EL (cell line): ENCODE data around the gene CATSPERB.
A peak's percentile ranks its signal among the peaks of the same experiment; 100 is the strongest.
"Not testable (repeated sequence)": the region's sequence is repeated elsewhere in the genome, so short reads cannot be mapped to it uniquely, and the experiment has no call there.

Experiments
- DNase-seq: peaks from one replicate; pipeline ENCODE4 v3.0.0-alpha.2; 2016

CATSPERB gene

GRCh38 chr14:91667101-91667500 is 64.8 kb downstream of the CATSPERB start:
- DNase-seq = not testable (repeated sequence)

- no peak for DNase-seq
Observed at GRCh38 chr14:91660790-91661189, 71.1 kb downstream of the CATSPERB start.

- DNase-seq = no peak
Observed at GRCh38 chr14:91654836-91655235, 77.0 kb downstream of the CATSPERB start.

DNA sequence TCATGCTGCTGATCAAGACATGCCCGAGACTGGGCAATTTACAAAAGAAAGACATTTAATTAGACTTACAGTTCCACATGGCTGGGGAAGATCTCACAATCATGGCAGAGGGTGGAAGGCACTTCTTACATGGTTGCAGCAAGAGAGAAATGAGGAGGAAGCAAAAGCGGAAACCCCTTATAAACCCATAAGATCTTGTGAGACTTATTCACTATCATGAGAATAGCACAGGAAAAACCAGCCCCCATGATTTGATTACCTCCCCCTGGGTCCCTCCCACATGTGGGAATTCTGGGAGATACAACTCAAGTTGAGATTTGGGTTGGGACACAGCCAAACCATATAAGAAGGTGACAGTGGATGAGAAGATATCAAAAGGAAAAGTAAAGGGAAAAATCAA is 78.4 kb downstream of the CATSPERB start:
- DNase-seq = no peak

DNA sequence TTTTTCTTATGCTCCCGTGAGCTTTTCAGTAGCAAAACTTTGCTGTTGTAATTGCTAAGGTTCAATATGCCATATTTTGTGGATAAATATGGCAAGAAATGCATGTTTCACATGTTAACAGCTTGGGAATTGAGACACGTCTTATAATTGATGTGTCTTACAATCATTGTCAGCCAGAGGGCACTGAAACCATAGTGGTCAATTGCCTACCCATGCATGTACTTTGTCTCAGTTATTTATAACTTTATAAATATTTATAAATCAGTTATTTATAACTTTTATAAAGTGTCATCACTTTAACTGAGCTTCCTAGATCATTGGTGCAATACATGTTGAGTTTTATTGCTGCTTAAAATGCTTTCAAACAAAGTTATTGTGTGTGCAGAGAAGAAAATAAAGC is 82.0 kb downstream of the CATSPERB start:
- peak; percentile 2 for DNase-seq

GRCh38 chr14:91647856-91648255 is 84.0 kb downstream of the CATSPERB start:
- no peak for DNase-seq

DNA sequence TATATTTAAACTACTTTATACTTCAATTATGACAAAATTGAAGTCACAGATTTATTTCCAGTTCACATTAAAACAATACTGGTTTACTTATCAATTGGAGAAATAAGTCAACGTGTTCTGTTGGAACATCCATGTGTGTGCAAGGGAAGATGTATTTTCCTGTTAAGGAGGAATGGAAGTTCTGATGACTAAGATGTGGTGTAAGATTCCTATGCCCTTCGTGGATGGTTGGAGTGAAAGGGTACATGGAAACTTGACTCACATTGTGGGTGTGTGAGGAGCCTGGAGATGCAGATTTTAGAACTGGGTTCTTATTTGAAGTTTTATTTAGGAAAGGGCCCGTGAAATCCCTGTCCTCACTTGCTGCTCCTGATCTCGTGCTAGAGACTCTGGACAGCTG is 95.3 kb downstream of the CATSPERB start:
- DNase-seq = no peak

GRCh38 chr14:91624757-91625156 is 107.1 kb downstream of the CATSPERB start:
- DNase-seq = no peak

DNA sequence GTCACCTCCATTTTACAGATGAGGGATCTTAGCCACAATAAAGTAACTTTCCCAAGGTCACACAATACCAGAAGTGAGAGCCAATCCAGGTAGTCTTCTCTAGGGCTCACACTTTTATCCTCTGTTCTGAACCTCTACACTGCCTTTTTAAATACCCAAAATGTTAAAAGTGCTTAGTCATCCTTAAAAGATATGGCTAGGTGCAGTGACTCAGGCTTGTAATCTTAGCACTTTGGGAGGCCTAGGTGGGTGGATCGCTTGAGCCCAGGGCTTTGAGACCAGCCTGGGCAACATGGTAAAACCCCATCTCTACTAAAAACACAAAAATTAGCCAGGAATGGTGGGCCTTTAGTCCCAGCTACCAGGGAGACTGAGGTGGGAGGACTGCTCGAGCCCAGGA is 117.7 kb downstream of the CATSPERB start:
- no peak for DNase-seq

GRCh38 chr14:91613459-91614112 is 118.3 kb downstream of the CATSPERB start:
- DNase-seq = no peak

GRCh38 chr14:91611528-91611927 is 120.4 kb downstream of the CATSPERB start:
- DNase-seq = no peak

DNA sequence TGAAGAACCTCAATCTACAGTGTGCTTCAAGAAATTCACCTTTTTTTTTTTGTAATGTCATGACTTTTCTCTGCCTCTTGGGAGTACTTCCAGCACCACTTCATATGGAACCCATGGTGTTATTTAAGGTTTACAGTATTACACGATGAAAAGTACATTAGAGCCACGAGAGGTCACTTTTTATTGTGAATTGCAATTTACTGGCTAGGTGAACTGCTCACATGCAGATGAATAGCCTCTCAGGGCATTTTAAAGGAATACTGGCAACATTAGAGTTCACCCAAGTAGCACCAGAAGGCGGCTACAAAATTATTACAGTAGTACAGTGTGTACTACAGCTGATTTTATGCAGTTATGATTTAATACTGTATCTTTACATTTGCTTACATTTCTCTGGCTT is 122.7 kb downstream of the CATSPERB start:
- DNase-seq = no peak

- no peak for DNase-seq
Observed at GRCh38 chr14:91607322-91608047, 124.4 kb downstream of the CATSPERB start.

- DNase-seq = no peak
Observed at GRCh38 chr14:91606851-91607250, 125.0 kb downstream of the CATSPERB start.

DNA sequence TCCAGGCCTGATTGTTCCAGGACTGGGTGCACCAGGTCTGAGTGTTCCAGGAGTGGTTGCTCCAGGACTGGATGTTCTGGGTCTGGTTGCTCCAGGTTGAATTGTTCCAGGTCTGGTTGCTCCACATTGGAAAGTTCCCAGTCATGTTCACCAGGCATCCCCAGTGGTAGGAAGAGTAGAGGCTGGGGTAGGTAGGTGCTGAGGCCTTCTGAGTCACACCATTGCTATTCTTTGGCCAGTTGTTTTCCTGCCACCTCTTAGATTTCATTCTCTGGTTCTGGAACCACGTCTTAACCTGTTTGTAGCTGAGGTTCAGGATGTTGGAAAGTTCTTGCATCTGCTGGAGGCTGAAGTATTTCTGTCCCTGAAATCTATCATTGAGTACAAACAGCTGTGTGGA is 127.3 kb downstream of the CATSPERB start:
- DNase-seq = not testable (repeated sequence)

DNA sequence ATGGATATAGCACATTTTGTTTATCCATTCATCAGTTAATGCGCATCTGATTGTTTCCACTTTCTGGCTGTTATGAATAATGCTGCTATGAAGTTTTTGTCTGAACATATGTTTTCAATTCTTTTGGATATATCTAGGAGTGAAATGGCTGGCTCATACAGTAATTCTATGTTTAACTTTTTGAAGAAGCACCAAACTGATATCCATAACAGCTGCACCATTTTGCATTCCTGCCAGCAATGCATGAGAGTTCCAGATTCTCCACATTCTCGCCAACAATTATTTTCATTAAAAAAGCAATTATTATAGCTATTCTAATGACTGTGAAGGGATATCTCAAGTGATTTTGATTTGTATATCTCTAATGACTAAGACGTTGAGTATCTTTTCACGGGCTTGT is 131.9 kb downstream of the CATSPERB start:
- DNase-seq = no peak

DNA sequence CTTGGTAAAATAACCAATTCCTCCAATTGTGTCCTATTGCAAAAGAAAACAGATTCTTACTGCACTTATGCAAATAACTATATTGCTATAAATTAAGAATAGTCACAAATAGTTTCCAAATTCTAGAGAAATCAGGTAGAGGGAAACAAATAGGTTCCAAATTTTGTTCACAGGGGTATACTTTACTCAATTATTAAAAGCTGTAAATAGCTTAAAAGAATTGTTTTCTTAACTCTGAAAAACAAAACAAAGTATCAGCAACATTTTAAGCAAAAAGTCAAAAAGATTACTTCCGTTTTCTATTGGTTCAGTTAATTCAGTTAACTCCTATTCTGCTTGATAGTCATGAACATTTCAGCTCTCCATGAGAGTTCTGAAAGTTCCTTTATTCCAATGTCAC is 136.2 kb downstream of the CATSPERB start:
- DNase-seq = no peak

- DNase-seq = not testable (repeated sequence)
Observed at GRCh38 chr14:91593957-91594356, 137.9 kb downstream of the CATSPERB start.

GRCh38 chr14:91586410-91586809 is 145.5 kb downstream of the CATSPERB start:
- DNase-seq = no peak

- DNase-seq = no peak
Observed at GRCh38 chr14:91585856-91586255, 146.0 kb downstream of the CATSPERB start.

GRCh38 chr14:91582761-91583160 is 149.1 kb downstream of the CATSPERB start:
- no peak for DNase-seq

- no peak for DNase-seq
Observed at GRCh38 chr14:91580876-91581577, 150.9 kb downstream of the CATSPERB start.

DNA sequence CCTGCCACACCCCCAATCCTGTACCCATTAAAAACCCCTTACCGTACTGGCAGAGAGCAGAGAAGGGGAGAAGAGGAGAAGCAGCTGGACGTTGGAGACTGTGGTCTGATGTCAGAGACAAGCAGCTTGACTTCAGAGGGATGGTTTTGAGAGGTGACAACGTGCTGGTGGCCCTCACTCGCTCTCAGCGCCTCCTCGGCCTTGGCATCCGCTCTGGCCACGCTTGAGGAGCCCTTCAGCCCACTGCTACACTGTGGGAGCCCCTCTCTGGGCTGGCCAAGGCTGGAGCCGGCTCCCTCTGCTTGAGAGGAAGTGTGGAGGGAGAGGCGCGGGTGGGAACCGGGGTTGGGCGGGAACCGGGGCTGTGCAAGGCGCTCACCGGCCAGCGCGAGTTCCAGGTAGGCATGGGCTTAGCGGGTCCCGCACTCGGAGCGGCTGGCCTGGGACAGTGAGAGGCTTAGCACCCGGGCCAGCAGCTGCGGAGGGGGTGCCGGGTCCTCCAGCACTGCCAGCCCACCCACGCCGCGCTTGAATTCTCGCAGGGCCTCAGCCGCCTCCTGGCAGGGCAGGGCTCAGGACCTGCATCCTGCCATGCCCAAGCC is 154.2 kb downstream of the CATSPERB start:
- no peak for DNase-seq
